DMS 273 treated with DMSO at 0.1 percent for 48 hours (cell line): ENCODE data around the gene ALDOC.
"Not testable (repeated sequence)": the region's sequence is repeated elsewhere in the genome, so short reads cannot be mapped to it uniquely, and the experiment has no call there.

Experiments used
- DNase-seq: peaks from one replicate; lab custom pipeline; 2025; lab: John Stamatoyannopoulos, UW

The ALDOC gene

GRCh38 chr17:28582513-28582912, 5.8 kb upstream of the ALDOC start:
- no peak for DNase-seq

GRCh38 chr17:28580959-28581358, 4.3 kb upstream of the ALDOC start:
- no peak for DNase-seq

GRCh38 chr17:28579526-28579925, 2.8 kb upstream of the ALDOC start:
- DNase-seq = no peak

- no peak for DNase-seq
Observed at GRCh38 chr17:28578246-28579195, 1.8 kb upstream of the ALDOC start.

GRCh38 chr17:28577466-28577824, 750 bp upstream of the ALDOC start:
- no peak for DNase-seq

- DNase-seq = not testable (repeated sequence)
Observed at GRCh38 chr17:28576016-28576415, 679 bp downstream of the ALDOC start.

- DNase-seq = no peak
Observed at GRCh38 chr17:28575126-28575795, 1.4 kb downstream of the ALDOC start.

GRCh38 chr17:28574526-28574925, 2.2 kb downstream of the ALDOC start:
- DNase-seq = no peak

- no peak for DNase-seq
Observed at GRCh38 chr17:28573966-28574480, 2.7 kb downstream of the ALDOC start.

GRCh38 chr17:28573521-28573920, 3.2 kb downstream of the ALDOC start:
- no peak for DNase-seq

- no peak for DNase-seq
Observed at GRCh38 chr17:28573040-28573380, 3.7 kb downstream of the ALDOC start.

GRCh38 chr17:28572259-28573039, 4.2 kb downstream of the ALDOC start:
- no peak for DNase-seq

- DNase-seq = peak; percentile 81
Observed at GRCh38 chr17:28571361-28572122, 5.2 kb downstream of the ALDOC start, which contains the start of gene PIGS. TSS of gene PIGS (minus strand) at chr17:28571524. CDS start at chr17:28571496, 28 bp downstream.

GRCh38 chr17:28570716-28571360, 5.9 kb downstream of the ALDOC start:
- DNase-seq = no peak

GRCh38 chr17:28569446-28569845, 7.2 kb downstream of the ALDOC start:
- DNase-seq = no peak

GRCh38 chr17:28567604-28568003, 9.1 kb downstream of the ALDOC start:
- DNase-seq = no peak

GRCh38 chr17:28563475-28563874, 13.2 kb downstream of the ALDOC start:
- DNase-seq = no peak

- DNase-seq = no peak
Observed at GRCh38 chr17:28555022-28555421, 21.7 kb downstream of the ALDOC start.

GRCh38 chr17:28554565-28554964, 22.1 kb downstream of the ALDOC start:
- no peak for DNase-seq

- no peak for DNase-seq
Observed at GRCh38 chr17:28553000-28553505, 23.6 kb downstream of the ALDOC start.
